Hematopoietic multipotent progenitor cell treated with erythropoietin and hydrocortisone succinate and interleukin-3 and kit ligand, for 15 days (in vitro differentiated cells): ENCODE measurements around the gene LIG1.

Experiments used
- DNase-seq: peaks from one replicate; pipeline ENCODE4 v3.0.0-alpha.2; 2015; ENCODE audit warnings: low spot score

The LIG1 gene

DNA sequence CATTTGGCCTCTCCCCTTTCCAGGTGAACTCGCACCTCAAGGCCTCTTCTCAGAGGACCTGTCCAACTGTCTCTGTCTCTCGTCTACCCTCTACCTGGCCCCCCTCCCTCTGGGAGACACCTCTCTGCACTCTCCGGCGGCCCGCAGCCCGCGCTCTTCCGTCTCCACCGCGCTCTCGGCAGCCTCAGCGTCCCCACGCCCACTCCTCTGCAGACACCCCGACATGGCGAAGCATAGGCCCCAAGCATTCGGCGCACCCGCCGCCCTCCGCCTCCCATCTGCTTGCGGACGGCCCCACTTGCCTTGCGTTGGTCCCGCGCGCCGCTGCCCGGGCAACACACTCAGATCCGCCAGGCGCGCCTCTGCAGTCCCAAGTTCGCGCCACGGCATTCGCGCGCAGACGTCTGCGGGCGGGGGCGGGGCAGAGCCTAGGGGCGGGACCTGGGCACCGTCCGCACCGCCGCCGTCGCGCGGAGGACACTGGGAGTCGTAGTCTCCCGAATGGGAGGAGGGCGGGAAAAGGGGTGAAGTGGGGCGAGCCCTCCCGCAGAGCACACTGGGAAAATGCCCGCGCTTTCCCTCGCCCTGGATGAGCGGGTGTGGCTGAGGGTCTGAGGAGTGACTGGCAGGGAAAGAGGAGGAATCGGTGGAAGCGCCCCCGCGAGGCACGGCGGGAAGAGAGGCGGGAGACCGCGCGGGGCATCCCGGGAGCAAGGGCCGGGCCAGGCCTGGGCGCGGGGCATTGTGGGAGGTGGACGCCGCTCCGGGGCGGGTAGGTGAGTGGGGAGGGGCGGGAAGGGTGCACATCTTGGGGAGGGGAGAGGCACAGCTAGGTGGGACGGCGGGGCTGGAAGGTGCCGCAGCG lies at the start of gene LIG1, which contains the start of gene ZSWIM9:
Gene LIG1 (minus strand): TSS at position 406 of the 865 bp plus-strand sequence. CDS start 4,778 bp downstream, outside the sequence.
Gene ZSWIM9 (plus strand): TSS at position 742 of the 865 bp plus-strand sequence. CDS start 1,123 bp downstream, outside the sequence.
- DNase-seq = peak; percentile 92

GRCh38 chr19:48218997-48219396 lies 48.9 kb upstream of the LIG1 start:
- no peak for DNase-seq

- no peak for DNase-seq
Measured at GRCh38 chr19:48216933-48217332, 46.8 kb upstream of the LIG1 start.

- no peak for DNase-seq
Measured at GRCh38 chr19:48213959-48214358, 43.8 kb upstream of the LIG1 start.

DNA sequence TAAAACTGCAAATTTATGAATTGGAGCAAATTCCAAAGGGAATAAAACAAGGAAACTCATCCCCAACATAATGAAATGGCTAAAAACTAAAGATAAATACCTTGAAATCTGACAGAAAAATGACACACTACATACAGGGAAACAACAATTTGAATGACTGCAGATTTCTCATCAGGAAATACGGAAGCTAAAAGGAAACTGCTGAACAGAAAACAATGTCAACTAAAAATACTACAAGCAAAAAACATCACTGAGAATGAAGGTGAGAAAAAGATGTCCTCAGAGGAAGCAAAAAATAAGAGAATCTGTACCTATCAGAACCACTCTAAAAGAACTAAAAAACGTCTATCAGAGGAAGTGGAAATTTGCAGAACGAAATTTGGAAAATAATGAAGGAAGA lies 39.9 kb upstream of the LIG1 start:
- DNase-seq = no peak

- peak; percentile 69 for DNase-seq
Measured at GRCh38 chr19:48206397-48207093, 36.4 kb upstream of the LIG1 start.

GRCh38 chr19:48203794-48204628 lies 33.9 kb upstream of the LIG1 start:
- peak; percentile 86 for DNase-seq

- DNase-seq = no peak
Measured at GRCh38 chr19:48203222-48203793, 33.2 kb upstream of the LIG1 start.

DNA sequence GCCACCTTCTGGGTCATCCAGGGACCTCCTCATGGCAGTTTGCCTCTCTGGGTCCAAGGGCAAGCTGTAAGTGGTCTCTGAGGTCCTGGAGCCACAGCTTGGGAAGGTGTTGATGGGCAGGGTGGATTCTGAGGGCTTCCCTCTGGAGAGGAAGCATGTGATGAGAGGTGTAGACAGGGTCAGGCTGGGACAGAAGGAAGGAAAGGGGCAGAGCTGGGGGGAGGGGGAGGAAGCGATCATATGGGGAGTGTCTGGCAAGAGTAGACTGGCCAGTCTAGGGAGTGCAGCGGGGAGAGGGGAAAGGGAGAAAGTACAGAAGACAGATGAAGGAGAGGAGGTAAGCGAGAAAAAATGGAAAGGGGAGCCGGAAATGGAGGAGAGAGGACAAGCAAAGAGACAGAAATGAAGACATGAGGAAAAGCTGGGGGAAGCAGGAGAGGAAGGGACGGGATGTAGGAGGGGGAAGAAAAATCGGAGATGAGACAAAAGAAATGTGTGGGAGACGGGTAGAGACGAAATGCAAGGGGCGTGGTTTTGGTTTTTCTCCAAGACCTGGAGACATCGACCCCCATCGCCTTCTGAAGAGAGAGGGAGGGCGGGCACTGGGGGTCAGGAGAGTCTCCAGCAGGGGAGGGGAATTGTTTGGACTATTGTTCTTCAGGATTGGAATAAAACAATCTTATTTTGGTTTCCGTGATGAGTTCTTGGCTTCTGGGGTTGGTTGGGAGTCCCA lies 27.0 kb upstream of the LIG1 start:
- DNase-seq = no peak

GRCh38 chr19:48196321-48196763 lies 26.2 kb upstream of the LIG1 start:
- no peak for DNase-seq

- DNase-seq = no peak
Measured at GRCh38 chr19:48194844-48195830, 25.0 kb upstream of the LIG1 start.

GRCh38 chr19:48194041-48194843 lies 24.1 kb upstream of the LIG1 start:
- DNase-seq = peak; percentile 26

DNA sequence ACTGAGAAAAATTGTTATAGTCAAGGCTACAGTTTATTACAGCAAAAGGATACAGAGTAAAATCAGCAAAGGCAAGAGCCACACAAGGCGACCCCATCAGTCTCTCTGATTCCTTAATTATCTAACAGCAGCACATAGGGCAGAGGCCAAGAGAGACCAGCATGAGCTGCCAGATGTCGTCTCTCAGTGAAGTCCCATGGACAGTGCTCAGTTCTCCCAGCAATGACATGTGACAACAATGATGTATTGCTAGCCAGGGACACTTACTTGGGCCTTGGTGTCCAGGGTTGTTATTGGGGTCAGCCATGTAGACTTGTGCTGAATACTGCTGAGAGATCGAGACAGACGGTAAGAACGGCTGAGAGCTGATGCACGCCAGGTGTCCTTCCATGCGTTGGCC lies 22.6 kb upstream of the LIG1 start:
- no peak for DNase-seq

- DNase-seq = no peak
Measured at GRCh38 chr19:48190885-48191284, 20.7 kb upstream of the LIG1 start.

- peak; percentile 47 for DNase-seq
Measured at GRCh38 chr19:48190288-48190884, 20.2 kb upstream of the LIG1 start.

DNA sequence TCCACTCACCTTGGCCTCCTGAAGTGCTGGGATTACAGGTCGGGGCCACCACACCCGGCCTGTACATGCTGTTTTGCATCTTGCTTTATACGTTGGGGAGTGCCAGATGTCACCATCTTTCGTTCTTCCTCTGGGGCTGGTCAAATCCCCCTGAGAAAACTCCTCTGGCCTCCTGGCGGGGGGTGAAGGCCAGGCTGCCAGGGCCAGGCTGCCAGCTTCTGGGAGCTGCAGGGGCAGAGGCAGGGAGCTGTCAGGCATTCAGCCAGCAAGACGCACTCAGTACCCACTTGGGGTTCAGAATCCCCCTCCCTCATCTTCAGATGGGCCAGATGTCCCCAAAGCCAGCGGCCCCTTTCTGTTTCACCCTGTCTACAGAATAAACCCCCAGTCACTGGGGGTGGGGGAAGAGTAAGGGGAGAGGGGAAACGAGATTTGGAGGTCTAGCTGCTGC lies 16.4 kb upstream of the LIG1 start:
- DNase-seq = no peak

DNA sequence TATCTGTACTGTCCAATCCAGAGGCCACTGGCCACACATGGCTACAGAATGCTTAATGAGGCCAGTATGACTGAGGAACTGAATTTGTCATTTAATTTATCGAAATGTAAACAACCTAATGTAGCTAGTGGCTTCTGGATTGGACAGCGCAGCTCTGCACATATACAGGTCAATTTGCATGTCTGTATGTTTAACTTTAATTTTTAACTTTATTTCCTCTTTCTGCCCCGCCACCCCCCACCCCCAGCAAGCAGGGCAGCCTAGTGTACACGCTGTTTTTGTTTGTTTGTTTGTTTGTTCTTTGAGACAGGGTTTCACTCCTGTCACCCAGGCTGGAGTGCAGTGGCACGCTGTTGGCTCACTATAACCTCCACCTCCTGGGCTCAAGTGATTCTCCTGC lies 15.9 kb upstream of the LIG1 start:
- no peak for DNase-seq

DNA sequence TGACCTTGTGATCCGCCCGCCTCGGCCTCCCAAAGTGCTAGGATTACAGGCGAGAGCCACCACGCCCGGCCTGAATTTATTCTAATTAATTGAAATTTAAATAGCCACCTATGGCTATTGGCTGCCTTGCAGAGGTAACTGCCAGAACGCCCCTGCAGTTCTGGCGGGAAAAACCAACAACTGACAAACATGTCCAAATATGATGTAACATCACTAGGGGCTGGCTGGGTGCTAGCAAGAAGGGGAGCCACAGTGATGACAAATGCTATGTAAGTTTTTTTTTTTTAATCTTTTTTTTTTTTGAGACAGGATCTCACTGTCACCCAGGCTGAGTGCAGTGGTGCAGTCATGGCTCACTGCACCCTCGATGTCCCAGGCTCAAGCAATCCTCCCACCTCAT lies 13.2 kb upstream of the LIG1 start:
- no peak for DNase-seq

DNA sequence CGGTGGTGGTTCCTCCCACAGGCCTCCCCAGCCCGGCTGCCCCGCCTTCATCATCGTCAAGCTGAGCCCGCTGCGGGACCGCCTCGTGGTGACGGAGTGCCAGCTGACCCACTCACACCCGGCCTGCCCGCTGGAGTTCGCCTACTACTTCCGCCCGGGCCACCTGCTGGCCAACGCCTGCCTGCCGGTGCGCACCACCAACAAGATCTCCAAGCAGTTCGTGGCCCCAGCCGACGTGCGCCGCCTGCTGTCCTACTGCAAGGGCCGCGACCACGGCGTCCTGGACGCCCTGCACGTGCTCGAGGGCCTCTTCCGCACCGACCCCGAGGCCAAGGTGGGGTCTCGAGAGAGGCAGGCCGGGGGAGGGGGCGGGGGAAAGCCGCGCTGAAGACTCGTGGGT lies 12.3 kb upstream of the LIG1 start:
- DNase-seq = no peak
